IMR-90 (cell line): Measurements from ENCODE around the gene SYPL1.

Source experiments
- CEBPB ChIP-seq: IDR thresholded peaks from 2 replicates; pipeline ENCODE4 v1.6.1; 2012; ENCODE audit warnings: low read depth, low read length, improper control_type of control experiment
- CTCF ChIP-seq: conservative IDR thresholded peaks from 2 replicates; pipeline ENCODE4 v1.5.1; 2012; ENCODE audit warnings: mild to moderate bottlenecking, low read depth, low read length, improper control_type of control experiment
- RAD21 ChIP-seq: IDR thresholded peaks from 2 replicates; pipeline ENCODE4 v1.6.1; 2012; ENCODE audit warnings: low read length, improper control_type of control experiment
- USF2 ChIP-seq: fragments of 150-350 bp; IDR thresholded peaks from 2 replicates; pipeline ENCODE4 v1.6.1; 2017; ENCODE audit warnings: mild to moderate bottlenecking, antibody characterized with exemption, low read length, low read depth

GRCh38 chr7:106060394-106060920 is 51.7 kb downstream of the SYPL1 start:
- TF ChIP-seq CTCF (no peak), USF2 (no peak), CEBPB (no peak), RAD21 (no peak)
